ENCODE measurements around the gene VWC2.

The VWC2 gene

DNA sequence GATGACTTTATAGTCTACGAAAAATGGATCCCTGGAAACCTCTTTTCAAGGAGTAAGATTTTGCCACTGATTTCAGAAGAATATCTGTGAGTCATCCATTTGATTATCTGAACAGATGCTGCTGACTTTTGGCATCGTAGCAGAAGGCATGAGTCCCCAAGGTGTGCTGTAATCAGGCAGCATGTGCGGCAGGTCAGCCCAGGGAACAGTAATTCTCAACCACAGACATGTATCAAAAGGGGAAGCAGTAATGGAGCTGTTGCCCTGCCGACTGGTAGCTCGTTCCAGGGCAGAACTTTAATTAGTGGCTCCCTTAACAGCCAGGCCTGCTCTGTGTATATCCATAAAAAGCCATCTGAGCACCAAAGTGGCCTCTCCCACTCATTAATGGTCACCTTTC lies 5.7 kb upstream of the VWC2 start:
- ATAC-seq = no peak
- TF ChIP-seq, protein P1, sequence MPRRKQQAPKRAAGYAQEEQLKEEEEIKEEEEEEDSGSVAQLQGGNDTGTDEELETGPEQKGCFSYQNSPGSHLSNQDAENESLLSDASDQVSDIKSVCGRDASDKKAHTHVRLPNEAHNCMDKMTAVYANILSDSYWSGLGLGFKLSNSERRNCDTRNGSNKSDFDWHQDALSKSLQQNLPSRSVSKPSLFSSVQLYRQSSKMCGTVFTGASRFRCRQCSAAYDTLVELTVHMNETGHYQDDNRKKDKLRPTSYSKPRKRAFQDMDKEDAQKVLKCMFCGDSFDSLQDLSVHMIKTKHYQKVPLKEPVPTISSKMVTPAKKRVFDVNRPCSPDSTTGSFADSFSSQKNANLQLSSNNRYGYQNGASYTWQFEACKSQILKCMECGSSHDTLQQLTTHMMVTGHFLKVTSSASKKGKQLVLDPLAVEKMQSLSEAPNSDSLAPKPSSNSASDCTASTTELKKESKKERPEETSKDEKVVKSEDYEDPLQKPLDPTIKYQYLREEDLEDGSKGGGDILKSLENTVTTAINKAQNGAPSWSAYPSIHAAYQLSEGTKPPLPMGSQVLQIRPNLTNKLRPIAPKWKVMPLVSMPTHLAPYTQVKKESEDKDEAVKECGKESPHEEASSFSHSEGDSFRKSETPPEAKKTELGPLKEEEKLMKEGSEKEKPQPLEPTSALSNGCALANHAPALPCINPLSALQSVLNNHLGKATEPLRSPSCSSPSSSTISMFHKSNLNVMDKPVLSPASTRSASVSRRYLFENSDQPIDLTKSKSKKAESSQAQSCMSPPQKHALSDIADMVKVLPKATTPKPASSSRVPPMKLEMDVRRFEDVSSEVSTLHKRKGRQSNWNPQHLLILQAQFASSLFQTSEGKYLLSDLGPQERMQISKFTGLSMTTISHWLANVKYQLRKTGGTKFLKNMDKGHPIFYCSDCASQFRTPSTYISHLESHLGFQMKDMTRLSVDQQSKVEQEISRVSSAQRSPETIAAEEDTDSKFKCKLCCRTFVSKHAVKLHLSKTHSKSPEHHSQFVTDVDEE (CRISPR knock-in tag; IDR thresholded peaks at IDR 0.05) = no peak
- TF ChIP-seq TCF4 (CRISPR knock-in tag; IDR thresholded peaks at IDR 0.05; ENCODE audit: borderline replicate concordance) = no peak
- no peak for TF ChIP-seq GLIS3 (CRISPR knock-in tag; IDR thresholded peaks at IDR 0.05)

DNA sequence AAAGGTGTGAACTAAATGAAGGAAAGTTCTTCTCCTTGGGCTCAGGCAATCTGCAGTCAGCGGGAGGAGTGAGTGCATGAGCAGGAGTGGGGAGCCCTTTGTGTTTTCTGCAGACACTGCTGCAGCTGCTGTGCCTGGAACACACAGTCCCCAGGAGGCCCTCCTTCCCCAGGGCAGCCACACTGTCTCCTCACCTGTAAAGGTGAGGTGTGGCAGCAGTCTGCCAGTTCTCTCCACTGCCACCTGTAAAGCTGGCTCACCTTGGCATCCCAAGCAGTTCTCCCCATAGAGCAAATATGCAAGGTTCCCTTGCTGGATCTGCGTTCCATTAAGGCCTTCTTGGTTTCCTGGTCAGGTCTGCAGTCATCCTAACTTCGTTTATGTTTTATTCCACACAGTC lies 5.2 kb upstream of the VWC2 start:
- ATAC-seq = no peak
- TF ChIP-seq TOX (CRISPR knock-in tag; IDR thresholded peaks at IDR 0.05; ENCODE audit: borderline replicate concordance) (no peak), ISL1 (CRISPR knock-in tag; IDR thresholded peaks at IDR 0.05) (no peak), TCF4 (CRISPR knock-in tag; IDR thresholded peaks at IDR 0.05; ENCODE audit: borderline replicate concordance) (no peak), ARNTL (CRISPR knock-in tag; IDR thresholded peaks at IDR 0.05; ENCODE audit: borderline replicate concordance, low read depth) (no peak), CREB5 (CRISPR knock-in tag; IDR thresholded peaks at IDR 0.05; ENCODE audit: low read depth) (no peak), ESRRG (CRISPR knock-in tag; IDR thresholded peaks at IDR 0.05) (no peak), ZNF70 (CRISPR knock-in tag; IDR thresholded peaks at IDR 0.05) (no peak), ZFP30 (CRISPR knock-in tag; IDR thresholded peaks at IDR 0.05) (no peak), SNAI2 (CRISPR knock-in tag; IDR thresholded peaks at IDR 0.05) (no peak), ZFP3 (CRISPR knock-in tag; IDR thresholded peaks at IDR 0.05) (no peak), ZNF565 (CRISPR knock-in tag; conservative IDR thresholded peaks at IDR 0.05; ENCODE audit: low read depth) (no peak), OSR1 (CRISPR knock-in tag; IDR thresholded peaks at IDR 0.05) (no peak), GLIS3 (CRISPR knock-in tag; IDR thresholded peaks at IDR 0.05) (no peak), ZC3H10 (CRISPR knock-in tag; IDR thresholded peaks at IDR 0.05) (no peak), RARB (CRISPR knock-in tag; IDR thresholded peaks at IDR 0.05) (no peak), CSDC2 (CRISPR knock-in tag; IDR thresholded peaks at IDR 0.05) (no peak)
- TF ChIP-seq, protein P2, sequence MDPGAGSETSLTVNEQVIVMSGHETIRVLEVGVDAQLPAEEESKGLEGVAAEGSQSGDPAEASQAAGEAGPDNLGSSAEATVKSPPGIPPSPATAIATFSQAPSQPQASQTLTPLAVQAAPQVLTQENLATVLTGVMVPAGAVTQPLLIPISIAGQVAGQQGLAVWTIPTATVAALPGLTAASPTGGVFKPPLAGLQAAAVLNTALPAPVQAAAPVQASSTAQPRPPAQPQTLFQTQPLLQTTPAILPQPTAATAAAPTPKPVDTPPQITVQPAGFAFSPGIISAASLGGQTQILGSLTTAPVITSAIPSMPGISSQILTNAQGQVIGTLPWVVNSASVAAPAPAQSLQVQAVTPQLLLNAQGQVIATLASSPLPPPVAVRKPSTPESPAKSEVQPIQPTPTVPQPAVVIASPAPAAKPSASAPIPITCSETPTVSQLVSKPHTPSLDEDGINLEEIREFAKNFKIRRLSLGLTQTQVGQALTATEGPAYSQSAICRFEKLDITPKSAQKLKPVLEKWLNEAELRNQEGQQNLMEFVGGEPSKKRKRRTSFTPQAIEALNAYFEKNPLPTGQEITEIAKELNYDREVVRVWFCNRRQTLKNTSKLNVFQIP (CRISPR knock-in tag; IDR thresholded peaks at IDR 0.05; ENCODE audit: borderline replicate concordance, low read depth) = no peak
- TF ChIP-seq, protein P3, sequence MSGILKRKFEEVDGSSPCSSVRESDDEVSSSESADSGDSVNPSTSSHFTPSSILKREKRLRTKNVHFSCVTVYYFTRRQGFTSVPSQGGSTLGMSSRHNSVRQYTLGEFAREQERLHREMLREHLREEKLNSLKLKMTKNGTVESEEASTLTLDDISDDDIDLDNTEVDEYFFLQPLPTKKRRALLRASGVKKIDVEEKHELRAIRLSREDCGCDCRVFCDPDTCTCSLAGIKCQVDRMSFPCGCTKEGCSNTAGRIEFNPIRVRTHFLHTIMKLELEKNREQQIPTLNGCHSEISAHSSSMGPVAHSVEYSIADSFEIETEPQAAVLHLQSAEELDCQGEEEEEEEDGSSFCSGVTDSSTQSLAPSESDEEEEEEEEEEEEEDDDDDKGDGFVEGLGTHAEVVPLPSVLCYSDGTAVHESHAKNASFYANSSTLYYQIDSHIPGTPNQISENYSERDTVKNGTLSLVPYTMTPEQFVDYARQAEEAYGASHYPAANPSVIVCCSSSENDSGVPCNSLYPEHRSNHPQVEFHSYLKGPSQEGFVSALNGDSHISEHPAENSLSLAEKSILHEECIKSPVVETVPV (CRISPR knock-in tag; IDR thresholded peaks at IDR 0.05) = no peak
- TF ChIP-seq, protein P1 (CRISPR knock-in tag; IDR thresholded peaks at IDR 0.05) = no peak
- TF ChIP-seq, protein P4, sequence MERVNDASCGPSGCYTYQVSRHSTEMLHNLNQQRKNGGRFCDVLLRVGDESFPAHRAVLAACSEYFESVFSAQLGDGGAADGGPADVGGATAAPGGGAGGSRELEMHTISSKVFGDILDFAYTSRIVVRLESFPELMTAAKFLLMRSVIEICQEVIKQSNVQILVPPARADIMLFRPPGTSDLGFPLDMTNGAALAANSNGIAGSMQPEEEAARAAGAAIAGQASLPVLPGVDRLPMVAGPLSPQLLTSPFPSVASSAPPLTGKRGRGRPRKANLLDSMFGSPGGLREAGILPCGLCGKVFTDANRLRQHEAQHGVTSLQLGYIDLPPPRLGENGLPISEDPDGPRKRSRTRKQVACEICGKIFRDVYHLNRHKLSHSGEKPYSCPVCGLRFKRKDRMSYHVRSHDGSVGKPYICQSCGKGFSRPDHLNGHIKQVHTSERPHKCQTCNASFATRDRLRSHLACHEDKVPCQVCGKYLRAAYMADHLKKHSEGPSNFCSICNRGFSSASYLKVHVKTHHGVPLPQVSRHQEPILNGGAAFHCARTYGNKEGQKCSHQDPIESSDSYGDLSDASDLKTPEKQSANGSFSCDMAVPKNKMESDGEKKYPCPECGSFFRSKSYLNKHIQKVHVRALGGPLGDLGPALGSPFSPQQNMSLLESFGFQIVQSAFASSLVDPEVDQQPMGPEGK (CRISPR knock-in tag; IDR thresholded peaks at IDR 0.05; ENCODE audit: borderline replicate concordance) = no peak

Measured in SK-N-SH treated with all-trans-retinoic acid at 6 μM for 48 hours (cell line).